ENCODE results near the gene ANKRD6. TPM values are rescaled to one million over a fixed set of nuclear protein-coding genes. Genes with fewer than 3 reads are reported as not detected.
A peak's percentile ranks its signal among the peaks of the same experiment; 100 is the strongest.

ANKRD6 gene
- polyA plus RNA-seq, 5 donors = 26.0 to 48.3 (median 37.0) TPM

GRCh38 chr6:89412071-89413005, 20.6 kb upstream of the ANKRD6 start, which contains the start of gene RRAGD:
Gene RRAGD (minus strand): TSS chr6:89412273. CDS start chr6:89411993, 280 bp downstream.
- peak; percentile 45 to 63 for DNase-seq

DNA sequence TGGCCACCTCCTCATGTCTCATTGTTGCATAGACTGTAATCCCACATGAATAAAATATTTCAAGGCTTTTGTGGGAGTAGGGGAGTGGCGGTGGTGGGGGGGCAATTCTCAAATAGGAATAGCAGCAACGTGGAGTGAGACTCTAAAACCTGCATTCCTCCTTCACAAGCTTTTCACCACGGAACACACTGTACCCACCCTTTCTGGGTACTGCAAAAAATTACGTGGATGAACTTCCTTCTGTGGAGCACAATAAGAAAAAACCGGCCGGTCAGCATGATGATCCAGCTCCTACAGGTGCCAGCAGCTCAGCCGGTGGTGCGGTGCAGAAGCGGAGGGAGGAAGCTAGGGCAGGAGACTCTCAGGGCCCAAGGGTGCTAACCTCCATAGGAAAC, 19.9 kb upstream of the ANKRD6 start:
- DNase-seq = no peak

GRCh38 chr6:89414215-89414614, 18.7 kb upstream of the ANKRD6 start:
- no peak for DNase-seq

GRCh38 chr6:89415185-89415584, 17.8 kb upstream of the ANKRD6 start:
- no peak for DNase-seq

GRCh38 chr6:89416796-89417195, 16.2 kb upstream of the ANKRD6 start:
- no peak for DNase-seq

- no peak for DNase-seq
Observed at GRCh38 chr6:89430201-89430962, 2.6 kb upstream of the ANKRD6 start.

GRCh38 chr6:89433252-89434149, 549 bp downstream of the ANKRD6 start:
- DNase-seq = peak; percentile 32 to 34

GRCh38 chr6:89434150-89434499, 1.2 kb downstream of the ANKRD6 start:
- no peak for DNase-seq

DNA sequence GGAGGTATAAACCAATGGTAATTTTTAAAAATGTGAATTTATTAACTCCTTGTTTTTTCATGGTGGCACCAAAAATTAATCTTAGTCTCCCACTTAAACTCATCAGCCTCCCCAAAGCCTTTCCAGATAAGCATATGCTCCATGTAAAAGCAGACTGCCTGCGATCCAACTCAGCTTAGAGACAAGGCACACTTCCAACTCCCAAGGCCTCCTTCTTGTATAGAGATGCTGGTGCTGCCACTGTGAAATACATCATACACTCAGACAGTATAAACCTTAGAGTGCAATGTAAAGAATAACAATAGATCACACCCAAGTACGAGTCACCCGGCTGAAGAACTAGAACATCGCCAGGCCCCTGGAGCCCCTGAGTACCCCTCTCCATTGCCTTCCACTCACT, 2.0 kb downstream of the ANKRD6 start:
- DNase-seq = no peak

DNA sequence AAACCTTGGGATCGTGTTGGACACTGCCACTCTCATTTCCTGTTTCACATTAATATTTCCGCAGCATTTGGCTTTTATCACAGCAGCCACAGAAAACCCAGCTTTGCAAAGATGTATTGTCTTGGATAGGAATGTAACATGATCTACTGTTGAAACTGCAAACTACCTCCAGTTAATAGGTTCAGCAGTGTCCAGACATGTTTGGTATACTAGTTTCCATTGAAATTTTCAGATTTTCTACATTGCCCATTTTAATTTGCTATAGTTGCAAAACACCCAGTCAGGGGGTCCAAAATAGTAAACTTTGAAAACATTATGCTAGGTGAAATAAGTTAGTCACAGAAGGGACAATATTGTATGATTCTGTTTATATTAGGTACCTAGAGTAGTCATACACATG, 3.3 kb downstream of the ANKRD6 start:
- DNase-seq = no peak

DNA sequence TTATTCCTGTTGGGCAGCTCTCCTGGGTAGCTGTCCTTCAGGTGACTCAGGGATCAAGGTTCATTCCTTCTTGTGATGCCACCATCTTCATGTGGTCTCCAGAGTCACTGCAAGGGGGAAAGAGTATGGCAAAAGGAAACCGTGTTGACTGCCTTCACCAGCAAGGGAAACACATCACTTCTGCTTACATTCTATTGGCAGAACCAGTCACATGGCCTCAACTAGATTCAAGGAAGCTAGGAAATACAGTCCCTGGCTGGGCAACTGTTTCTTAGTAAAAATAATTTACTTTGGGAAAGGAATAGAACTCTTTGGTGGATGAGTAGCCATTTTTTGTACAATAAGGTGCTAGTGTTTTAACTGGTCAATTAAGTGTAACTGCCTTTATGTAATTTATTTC, 5.3 kb downstream of the ANKRD6 start:
- DNase-seq = no peak

GRCh38 chr6:89439014-89439413, 6.1 kb downstream of the ANKRD6 start:
- DNase-seq = no peak

- DNase-seq = no peak
Observed at GRCh38 chr6:89440200-89440599, 7.2 kb downstream of the ANKRD6 start.

- DNase-seq = no peak
Observed at GRCh38 chr6:89443658-89444057, 10.7 kb downstream of the ANKRD6 start.

DNA sequence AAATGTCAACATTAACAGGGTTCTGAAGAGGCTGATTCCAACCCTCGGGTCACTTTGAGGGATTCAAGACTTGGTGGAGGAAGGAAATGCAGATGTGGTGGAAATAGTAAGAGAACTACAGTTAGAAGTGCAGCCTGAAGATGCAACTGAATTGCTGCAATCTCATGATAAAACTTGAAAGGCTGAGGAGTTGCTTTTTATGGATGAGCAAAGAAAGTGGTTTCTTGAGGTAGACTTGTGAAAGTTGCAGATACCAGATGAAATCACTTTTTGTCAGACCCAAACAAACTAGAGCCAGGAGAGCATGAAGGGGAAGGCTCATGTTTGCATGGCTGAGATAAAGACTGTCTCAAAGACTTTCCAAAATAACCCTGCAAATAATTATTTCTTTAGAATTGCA, 16.2 kb downstream of the ANKRD6 start:
- DNase-seq = no peak

DNA sequence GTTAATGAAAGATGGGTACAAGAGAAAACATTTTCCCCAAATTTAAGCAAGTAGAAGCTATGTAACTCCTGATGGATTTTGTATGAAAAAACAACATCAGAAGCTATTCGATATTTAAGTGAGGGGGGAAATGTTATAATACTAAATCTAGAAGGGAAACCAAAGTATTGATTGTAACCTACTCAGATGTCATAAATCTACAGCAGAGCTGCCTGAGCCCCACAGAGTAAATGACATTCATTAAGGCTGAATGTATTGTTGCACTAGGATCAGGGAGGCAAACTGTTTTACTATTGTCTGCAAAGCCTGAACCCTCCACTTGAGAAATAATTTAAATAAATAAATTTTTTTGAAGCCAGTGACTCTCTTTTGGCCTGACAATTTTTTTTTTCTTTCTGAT, 19.3 kb downstream of the ANKRD6 start:
- DNase-seq = no peak

GRCh38 chr6:89454300-89454699, 21.3 kb downstream of the ANKRD6 start:
- DNase-seq = no peak

- no peak for DNase-seq
Observed at GRCh38 chr6:89458704-89459103, 25.8 kb downstream of the ANKRD6 start.

- no peak for DNase-seq
Observed at GRCh38 chr6:89459501-89459900, 26.5 kb downstream of the ANKRD6 start.

DNA sequence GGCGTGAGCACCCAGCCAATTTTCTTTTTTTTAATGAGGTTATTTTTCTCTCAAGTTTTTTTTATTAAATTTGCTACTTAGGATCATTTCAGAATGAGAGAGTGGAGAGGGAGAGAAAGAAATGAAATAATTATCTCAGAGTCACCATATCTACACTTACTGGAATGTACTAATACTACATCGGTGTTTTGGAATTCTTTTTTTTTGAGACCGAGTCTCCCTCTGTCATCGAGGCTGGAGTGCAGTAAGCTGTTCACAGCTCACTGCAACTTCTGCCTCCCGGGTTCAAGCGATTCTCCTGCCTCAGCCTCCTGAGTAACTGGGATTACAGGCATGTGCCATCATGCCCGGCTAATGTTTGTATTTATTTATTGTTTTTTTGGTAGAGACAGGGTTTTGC, 27.8 kb downstream of the ANKRD6 start:
- DNase-seq = no peak

DNA sequence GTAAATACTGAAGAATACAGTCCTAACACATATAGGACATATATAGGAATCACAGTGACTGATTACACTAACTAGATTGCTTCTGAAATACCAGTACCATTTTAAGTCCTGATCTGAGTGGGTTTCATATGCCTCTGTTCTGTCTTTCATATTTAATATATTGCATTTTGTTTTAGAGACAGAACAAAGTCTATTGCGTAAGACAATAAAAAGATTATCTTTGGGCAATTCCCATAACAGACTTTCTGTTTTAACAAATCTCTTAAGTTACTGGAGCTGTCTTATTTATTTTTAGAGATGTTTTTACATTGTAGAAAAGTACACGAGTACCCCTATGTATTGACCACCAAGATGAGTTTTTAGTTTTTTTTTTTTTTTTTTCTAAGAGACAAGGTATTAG, 29.6 kb downstream of the ANKRD6 start:
- no peak for DNase-seq

DNA sequence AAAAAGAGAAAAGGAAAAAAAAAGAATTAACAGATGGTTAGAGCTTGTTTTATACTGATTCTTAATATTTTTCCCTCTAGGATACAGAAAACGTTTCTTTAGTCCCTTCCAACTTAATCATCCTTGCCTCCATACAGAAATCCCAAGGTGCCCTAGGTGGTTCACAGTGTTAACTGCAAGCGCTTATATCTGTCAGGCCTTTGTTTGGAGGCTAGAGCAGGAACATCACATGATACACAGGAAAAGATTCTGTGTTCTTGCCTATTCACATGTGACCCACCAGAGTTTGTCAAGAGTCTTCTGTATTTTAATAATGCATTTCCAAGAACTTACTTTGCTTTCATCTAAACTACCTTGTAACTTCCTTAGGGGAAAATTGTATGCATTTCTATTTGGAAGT, 31.3 kb downstream of the ANKRD6 start:
- no peak for DNase-seq
